ENCODE results near the gene NR2C2.

The NR2C2 gene

GRCh38 chr3:14946739-14947099 is 664 bp upstream of the NR2C2 start:
- Histone ChIP-seq H3K4me3 (ENCODE audit: low read depth, low read length) (peak overlapping the region; percentile 84), H3K27me3 (replicated peaks) (no peaks in the 10 kb centered on the region), H3K27ac (peak overlapping the region; percentile 100), H3K36me3 (replicated peaks) (peaks cover 12% of the 10 kb centered on the region)
- TF ChIP-seq CTCF (IDR thresholded peaks at IDR 0.05; ENCODE audit: low read depth, low read length, missing control alignments): no peak
- no peak for DNase-seq
- in situ Hi-C loops (cut with HindIII; ENCODE audit: low pct_ligation_motif_present, low sequenced_read_pairs): no loop called here

GRCh38 chr3:14947886-14948608 is 664 bp downstream of the NR2C2 start:
- TF ChIP-seq CTCF (IDR thresholded peaks at IDR 0.05; ENCODE audit: low read depth, low read length, missing control alignments): no peak
- in situ Hi-C loops (cut with HindIII; ENCODE audit: low pct_ligation_motif_present, low sequenced_read_pairs): no loop called here
- Histone ChIP-seq H3K27ac (peak overlapping the region; percentile 100), H3K36me3 (replicated peaks) (peaks cover 12% of the 10 kb centered on the region), H3K27me3 (replicated peaks) (no peaks in the 10 kb centered on the region), H3K4me3 (ENCODE audit: low read depth, low read length) (peak overlapping the region; percentile 84)
- peak; percentile 91 for DNase-seq

GRCh38 chr3:14948609-14949038 is 1.2 kb downstream of the NR2C2 start:
- DNase-seq: no peak
- H3K36me3 ChIP-seq (replicated peaks): peaks cover 12% of the 10 kb centered on the region
- H3K27ac ChIP-seq: peak overlapping the region; percentile 100
- peak overlapping the region; percentile 75 for H3K4me3 ChIP-seq (ENCODE audit: low read depth, low read length)
- no peak for TF ChIP-seq CTCF (IDR thresholded peaks at IDR 0.05; ENCODE audit: low read depth, low read length, missing control alignments)
- in situ Hi-C loops (cut with HindIII; ENCODE audit: low pct_ligation_motif_present, low sequenced_read_pairs): no loop called here
- no peaks in the 10 kb centered on the region for H3K27me3 ChIP-seq (replicated peaks)

GRCh38 chr3:14949126-14949525 is 1.7 kb downstream of the NR2C2 start:
- Histone ChIP-seq H3K27ac (peak overlapping the region; percentile 100), H3K36me3 (replicated peaks) (peaks cover 11% of the 10 kb centered on the region), H3K27me3 (replicated peaks) (no peaks in the 10 kb centered on the region), H3K4me3 (ENCODE audit: low read depth, low read length) (peak overlapping the region; percentile 75)
- TF ChIP-seq CTCF (IDR thresholded peaks at IDR 0.05; ENCODE audit: low read depth, low read length, missing control alignments): no peak
- in situ Hi-C loops (cut with HindIII; ENCODE audit: low pct_ligation_motif_present, low sequenced_read_pairs): no loop called here
- no peak for DNase-seq

- in situ Hi-C loops (cut with HindIII; ENCODE audit: low pct_ligation_motif_present, low sequenced_read_pairs): no loop called here
- no peak for DNase-seq
- Histone ChIP-seq H3K27me3 (replicated peaks) (no peaks in the 10 kb centered on the region), H3K4me3 (ENCODE audit: low read depth, low read length) (no peak overlapping the region), H3K27ac (no peak overlapping the region), H3K36me3 (replicated peaks) (peaks cover 5% of the 10 kb centered on the region)
- no peak for TF ChIP-seq CTCF (IDR thresholded peaks at IDR 0.05; ENCODE audit: low read depth, low read length, missing control alignments)
Measured at GRCh38 chr3:14950274-14950673, 2.9 kb downstream of the NR2C2 start.

GRCh38 chr3:14957153-14957552 is 9.8 kb downstream of the NR2C2 start:
- TF ChIP-seq CTCF (IDR thresholded peaks at IDR 0.05; ENCODE audit: low read depth, low read length, missing control alignments): no peak
- Histone ChIP-seq H3K27me3 (replicated peaks) (no peaks in the 10 kb centered on the region), H3K27ac (no peak overlapping the region), H3K4me3 (ENCODE audit: low read depth, low read length) (no peak overlapping the region), H3K36me3 (replicated peaks) (no peaks in the 10 kb centered on the region)
- DNase-seq: no peak
- in situ Hi-C loops (cut with HindIII; ENCODE audit: low pct_ligation_motif_present, low sequenced_read_pairs): no loop called here
